GM04504 (cell line): ENCODE data around the gene RAB27A.
"Not testable (repeated sequence)": the region's sequence is repeated elsewhere in the genome, so short reads cannot be mapped to it uniquely, and the experiment has no call there.

Source experiments
- DNase-seq: peaks from one replicate; pipeline ENCODE4 v3.0.0-alpha.2; 2012; ENCODE audit warnings: low read depth

Gene RAB27A

DNA sequence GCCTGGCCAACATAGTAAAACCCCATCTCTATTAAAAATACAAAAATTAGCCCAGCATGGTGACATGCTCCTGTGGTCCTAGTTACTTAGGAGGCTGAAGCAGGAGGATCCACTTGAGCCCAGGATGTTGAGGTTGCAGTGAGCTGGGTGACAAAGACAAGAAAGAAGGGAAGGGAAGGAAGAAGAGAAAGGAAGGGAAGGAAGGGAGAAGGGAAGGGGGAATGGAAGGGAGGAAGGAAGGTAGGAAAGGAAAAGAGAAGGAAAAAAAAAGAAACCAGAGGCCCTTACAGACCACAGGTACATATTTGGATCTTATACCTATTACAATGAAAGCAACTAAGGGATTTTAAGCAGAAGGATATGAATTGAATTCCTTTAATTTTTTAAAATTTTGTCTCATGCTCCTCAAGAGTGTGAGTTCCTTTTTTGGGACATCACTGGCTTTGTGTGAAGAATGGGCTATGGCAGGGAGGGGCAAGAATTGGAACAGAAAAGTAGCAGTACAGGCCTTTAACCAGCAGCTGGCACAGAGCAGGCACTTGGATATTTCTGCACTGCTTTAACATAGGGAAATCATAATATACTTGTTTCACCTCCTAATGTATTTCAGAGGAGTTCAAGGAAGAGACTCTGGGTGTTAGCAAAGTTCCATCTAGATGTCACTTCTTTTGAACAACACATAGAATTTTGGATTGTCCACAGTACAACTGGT lies 7.9 kb downstream of the RAB27A start:
- no peak for DNase-seq

DNA sequence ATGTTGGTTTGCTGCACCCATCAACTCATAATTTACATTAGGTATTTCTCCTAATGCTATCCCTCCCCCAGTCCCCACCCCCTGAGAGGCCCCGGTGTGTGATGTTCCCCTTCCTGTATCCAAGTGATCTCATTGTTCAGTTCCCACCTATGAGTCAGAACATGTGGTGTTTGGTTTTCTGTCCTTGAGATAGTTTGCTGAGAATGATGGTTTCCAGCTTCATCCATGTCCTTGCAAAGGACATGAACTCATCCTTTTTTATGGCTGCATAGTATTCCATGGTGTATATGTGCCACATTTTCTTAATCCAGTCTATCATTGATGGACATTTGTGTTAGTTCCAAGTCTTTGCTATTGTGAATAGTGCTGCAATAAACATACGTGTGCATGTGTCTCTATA lies 9.0 kb downstream of the RAB27A start:
- DNase-seq: not testable (repeated sequence)

DNA sequence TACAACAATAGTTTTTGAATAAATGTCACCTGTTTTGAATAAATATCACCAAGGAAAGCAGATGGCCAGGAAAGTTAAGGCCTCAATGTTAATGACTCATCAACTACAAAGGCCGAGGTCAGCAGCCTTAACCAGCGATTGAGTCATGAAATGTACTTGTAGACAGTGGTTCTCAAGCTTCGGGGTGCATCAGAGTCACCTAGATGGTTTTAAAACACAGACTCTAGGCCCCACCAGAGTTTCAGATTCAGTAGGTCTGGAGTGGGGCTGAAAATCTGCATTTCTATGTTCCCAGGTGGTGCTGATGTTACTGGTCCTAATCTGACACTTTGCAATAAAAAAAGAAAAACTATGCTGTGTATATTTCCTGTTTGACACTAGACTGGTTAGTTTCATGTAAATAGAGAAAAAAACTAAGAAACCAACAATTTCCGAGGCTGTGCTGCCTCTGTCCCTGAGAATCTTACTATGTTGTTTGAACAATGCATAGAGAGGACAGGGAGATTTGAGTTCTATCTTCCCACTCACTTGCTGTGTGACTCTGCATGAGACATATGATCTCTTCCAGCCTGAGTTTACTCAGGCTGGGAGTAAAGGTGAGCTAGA lies 9.8 kb downstream of the RAB27A start:
- DNase-seq: peak; percentile 73

DNA sequence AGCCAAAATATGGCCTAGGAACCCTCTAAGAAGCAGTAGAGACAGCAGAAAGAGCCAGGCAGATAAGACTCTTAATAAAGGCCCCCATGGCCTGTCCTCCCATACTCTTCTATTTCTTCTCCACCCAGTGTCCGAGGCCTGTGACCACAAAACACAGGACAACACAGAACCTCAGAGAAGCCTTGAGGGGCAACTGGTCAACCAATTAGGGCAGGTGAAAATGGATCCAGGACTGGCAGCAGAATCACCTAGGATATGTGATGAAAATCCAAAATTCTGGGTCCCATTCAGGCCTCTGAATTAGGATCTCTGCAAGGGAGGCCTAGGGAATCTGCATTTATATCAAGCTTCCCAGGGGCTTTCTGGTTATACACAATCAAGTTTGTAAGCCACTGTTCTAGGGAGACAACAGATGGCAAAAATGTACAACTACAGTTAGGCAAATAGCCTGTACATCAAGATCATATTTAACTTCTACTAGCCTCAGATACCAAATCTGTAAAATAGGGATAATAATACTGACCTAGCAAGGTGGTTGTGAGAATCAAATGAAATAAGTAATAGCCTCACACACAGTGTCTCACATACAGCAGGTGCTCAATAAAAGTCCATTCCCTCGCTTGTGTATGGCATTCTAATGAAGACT lies 10.4 kb downstream of the RAB27A start:
- DNase-seq: no peak

DNA sequence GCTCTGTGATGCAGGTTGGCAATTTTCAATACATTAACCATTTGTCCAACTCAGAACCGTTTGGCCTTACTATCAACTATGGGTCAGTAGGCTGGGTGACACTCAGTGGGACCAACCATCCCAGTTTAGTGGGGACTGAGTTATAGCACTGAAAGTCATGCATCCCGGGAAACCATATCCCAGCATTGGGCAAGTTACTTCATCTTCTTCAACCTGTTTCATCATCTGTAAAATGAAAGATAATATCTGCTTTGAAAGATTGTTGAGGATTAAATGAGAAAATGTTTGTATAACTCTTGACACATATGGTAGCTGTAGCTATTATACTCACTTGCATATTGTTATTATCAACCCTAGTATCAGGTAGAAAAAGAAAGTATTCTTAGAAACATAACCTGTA lies 11.9 kb downstream of the RAB27A start:
- DNase-seq: no peak

DNA sequence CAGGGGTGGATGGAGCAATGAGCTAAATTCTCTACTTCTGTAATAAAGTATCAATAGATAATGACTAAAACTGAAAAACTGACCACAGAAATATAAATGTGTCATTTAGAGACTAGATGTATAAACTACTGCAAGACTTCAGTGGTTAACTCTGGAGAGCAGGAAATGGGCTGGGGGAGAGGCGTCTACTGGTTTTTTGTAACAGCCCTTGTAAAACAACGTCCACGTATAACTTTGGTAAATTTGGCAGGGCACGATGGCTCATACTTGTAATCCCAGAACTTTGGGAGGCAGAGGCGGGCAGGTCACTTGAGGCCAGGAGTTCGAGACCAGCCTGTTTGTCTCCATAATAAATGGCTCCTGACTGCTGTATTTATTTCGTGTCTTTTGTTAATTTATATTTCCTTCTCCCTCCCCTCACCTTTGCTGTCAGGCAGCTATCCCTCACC lies 12.5 kb downstream of the RAB27A start:
- no peak for DNase-seq

DNA sequence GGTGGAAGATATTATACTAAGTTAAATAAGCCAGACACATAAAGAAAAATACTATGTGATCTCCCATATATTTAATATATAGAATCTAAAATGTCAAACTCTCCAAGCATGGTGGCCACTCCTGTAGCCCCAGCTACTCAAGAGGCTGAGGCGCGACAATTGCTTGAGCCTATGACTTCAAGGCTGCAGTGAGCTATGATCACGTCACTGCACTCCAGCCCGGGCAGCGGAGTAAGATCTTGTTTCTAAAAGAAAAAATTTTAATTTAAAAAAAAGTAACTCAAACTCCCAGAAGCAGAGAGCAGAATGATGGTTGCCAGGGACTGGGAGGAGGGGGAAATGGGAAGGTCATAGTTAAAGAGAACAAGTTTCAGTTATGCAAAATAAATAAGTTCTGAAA lies 13.3 kb downstream of the RAB27A start:
- DNase-seq: no peak

DNA sequence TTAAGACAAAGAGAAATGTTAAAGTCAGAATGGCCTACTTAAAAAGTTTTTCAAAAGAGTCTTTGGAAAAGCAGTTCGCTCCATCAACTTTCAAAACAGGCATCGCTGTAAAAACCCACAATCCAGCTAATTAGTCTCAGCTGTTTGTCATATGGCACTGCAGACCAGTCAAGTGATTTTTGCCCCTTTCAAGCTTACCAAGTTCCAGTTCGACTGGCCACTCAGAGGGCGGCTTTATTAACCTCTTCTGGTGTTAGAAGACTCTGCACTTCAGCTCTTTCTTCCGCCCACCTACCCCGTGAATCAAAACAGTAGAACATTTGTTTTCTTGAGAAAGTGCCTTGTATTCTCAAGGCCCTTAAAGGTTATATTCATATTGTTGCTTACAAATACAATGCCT lies 19.3 kb downstream of the RAB27A start:
- no peak for DNase-seq

DNA sequence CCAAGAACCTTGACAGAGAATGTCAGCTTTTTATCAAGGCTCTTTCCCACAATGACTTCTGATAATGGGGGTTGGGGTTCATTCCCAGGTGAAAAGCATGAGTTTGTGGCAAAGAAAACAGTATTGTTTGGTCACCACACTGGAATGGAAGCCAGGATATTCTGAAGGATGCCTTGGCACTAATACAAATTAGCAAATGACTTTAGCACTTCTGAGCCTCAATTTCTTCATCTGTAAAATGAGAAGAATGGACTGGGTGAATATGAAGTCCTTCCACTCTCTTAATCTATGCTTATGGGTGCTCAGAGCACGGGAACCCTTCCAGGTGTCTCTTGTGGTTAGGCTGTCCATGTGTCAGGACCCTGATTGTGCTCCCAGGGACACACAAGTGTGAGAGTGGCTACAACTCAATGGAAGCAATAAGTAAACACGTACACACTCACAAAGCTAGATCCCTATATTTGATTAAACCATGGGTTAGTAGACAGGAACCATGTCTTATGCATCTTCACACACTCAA lies 21.4 kb downstream of the RAB27A start:
- no peak for DNase-seq

DNA sequence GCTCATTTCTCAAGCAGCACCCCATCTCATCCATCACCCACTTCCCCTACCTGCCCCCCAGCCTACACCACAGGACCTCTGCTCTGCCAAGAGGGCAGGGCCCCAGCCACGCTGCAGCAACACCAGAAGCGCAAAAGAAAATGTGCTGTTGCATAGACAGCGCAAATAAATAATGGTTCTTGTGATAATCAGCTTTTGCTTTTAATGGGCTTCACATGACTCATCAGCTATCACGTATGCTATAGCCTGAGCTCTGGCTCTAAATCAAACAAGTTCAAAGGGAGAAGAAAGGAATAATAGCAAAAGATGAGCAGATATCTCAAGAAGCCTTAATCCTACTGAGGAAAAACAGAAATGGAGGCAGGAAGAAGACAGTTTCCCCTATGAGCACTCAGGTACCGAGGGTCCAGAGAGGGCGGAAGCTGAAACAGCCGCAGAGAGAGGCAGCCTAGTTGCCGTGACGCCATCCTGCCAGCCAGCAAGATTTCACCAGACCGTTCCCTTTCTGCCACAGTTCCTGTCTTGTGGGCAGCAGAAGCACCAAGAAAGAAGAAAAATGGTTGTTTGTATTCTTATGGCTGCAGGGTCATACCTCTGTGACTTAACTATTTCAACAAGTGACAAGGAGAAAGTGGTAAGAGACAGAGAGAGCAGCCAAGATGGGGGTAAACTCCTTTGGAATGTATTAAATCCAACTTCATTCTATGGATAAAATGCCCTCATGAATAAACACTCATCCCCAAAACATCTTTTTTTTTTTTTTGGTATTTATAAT lies 22.0 kb downstream of the RAB27A start:
- DNase-seq: no peak

DNA sequence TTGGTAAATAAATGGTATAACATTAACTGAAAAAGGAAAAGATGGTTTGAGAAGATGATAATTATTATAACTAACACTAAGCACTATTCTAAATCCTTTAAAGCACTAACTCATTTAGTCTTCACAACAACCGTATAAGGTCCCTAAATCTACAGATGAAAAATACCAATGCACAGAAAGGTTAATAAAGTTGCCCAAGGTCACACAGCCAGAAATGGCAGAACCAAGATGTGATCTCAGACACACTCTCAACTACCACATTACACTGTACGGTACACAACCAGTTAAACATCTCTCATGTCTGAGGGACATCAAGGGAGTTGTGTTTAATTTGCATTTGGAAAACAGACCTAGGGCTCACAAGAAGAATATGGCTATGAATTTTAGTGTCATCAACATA lies 23.1 kb downstream of the RAB27A start:
- no peak for DNase-seq

DNA sequence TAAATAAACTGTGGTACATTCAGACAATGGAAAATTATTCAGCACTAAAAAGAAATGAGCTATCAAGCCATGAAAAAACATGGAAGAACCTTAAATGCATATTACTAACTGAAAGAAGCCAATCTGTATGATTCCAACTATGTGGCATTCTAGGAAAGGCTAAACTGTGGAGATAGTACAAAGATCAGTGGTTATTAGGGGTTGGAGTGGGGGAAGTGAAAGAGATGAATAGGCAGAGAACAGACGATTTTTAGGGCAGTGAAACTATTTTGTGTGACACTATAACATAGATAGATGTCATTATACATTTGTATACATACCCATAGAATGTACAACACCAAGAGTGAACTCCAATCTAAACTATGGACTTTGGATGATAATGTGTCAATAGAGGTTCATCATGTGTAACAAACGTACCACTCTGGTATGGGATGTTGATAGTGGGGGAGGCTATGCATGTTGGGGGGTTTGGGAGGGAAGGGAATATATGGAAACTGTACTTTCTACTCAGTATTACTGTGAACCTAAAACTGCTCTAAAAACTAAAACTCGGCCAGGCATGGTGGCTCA lies 29.0 kb downstream of the RAB27A start:
- no peak for DNase-seq

DNA sequence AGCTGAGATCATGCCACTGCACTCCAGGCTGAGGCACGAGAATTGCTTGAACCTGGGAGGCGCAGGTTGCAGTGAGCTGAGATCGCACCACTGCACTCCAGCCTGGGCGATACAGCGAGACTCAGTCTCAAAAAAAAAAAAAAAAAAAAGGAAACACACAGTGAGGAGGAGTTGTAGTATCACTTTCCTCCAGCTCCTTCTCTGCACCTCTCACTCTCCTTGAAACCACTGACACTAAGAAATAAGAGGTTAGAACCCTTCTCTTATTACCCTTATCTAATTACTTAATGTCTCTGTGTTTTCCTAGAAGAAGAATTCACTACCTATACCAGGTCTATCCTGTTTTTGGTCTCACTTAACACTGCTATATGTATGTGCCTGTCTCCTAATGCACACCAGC lies 31.7 kb downstream of the RAB27A start:
- no peak for DNase-seq

DNA sequence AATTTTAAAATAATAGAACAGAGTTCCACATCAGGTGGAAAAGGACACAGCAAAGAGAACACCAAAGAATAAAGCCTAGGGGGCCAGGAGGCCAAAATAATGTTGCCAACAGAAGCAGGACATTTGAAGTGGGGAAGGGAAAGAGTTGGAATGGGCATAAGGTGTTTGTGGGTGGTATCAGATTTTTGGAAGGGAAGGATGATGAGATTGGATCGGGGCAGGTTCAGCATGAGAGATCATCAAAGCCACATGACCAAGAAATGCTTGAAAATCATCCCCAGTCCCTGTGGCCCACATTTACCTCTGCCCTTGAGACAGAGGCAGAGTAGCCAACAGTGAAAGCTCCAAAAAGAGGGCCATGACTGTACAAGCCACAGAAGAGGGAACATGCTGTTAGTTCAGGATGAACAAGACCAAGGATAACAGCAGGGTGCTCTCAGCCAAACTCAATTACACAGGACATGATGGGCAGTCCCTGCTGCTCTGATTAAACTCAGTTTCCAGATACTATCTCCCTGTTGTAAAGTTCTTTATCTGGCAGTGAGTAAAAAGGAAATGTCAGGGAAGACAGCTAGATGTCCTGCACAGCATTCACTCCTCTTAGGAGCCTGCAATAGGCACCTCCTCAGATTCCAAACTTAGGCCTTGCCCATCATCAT lies 32.5 kb downstream of the RAB27A start:
- DNase-seq: no peak

DNA sequence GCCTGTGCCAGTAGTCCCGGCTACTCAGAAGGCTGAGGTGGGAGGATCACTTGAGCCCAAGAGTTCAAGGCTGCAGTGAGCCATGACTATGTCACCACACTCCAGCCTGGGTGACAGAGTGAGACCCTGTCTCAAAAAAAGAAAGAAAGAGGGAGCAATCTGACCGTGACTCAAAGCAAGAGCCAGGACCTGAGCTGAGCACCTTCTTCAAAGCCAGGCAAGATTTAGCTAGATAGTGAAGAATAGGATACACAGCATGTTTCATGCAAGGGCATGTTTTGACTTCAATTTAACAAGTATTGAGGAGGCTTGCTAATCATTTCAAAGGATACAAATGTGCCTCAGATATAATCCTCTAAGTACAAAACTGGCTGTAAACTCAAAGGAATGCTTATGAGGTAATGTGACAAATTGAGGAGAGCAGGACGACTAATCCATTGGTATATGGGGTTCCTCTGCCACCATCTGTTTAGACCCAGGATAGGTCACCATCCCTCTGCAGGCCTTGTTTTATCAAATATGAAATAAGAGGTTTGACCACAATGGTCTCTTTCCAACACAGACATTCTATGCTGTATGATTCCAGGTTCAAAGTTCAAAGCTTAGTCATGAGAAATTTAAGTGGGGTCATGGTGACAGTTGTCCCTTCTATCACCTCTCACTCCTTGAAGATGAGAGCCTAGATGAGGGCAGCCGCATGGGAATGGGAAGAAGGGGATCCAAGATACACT lies 33.2 kb downstream of the RAB27A start:
- no peak for DNase-seq

DNA sequence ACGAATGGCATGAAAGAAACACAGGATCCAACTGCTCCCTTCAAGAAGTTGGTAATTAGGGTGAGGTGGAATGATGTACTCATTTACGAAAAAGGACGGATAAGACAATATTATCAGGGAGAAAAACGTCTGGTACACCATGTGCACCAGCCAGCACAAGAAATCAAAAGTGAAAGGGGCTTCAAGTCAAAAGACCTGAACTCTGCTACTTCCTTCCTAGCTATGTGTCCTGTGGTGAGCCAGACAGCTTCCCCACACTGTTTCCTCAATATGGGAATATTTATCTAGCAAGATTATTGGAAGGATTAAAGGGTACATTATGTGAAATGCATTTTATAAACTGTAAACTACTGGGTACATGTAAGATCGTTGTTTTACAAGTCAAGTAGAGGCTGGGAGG lies 33.9 kb downstream of the RAB27A start:
- DNase-seq: no peak

DNA sequence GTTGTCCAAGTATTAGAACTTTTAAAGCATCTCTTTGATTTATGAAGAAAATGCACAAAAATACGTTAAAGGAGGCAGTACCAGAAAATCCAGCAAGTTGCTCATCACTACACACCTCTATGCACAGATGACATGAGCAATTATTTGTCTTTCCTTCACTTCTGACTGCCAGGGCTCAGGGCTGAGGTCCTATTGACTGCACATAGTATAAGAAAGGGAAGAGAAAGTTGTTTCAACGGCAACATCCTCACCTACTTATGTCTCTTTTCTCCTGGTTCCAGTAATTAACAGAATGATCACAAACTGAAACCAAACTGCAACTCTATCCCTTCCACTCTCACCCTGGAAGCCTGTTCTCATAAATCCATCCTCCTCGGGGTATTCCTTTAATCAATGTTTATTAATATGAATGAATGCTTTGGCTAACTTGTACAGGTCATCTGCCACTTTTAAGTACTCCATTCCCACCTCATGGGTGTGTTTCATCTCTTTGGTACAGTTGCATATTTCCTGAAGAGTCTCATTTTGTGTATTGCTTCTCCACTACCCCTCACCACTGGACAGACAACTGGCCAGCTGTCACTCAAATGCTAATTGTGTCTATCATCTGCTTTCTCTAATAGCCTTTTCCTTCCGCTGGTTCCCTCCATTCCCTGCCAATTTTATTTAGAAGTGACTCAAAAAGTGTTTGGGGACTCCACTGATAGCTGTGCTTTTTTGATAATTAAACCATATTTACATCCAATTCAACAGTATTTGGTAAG lies 34.5 kb downstream of the RAB27A start:
- no peak for DNase-seq

DNA sequence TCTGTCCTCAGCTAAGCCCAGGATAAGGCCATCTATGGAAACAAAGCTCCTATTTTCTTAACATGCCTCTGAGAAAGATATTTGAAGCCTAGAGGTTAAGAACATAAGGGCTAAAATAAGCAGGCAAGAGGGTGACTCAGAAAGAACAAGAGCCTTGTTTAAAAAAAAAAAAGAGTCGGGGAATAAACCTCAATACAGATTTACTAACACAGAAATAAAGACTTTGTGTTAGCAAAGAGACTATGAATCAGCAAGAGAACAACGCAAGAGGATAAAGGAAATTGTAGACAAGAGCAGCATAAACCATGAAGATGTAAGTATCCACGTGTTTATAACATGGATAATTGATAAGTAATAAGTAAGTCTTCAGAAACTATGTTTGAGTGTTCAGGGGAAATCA lies 36.0 kb downstream of the RAB27A start:
- no peak for DNase-seq

DNA sequence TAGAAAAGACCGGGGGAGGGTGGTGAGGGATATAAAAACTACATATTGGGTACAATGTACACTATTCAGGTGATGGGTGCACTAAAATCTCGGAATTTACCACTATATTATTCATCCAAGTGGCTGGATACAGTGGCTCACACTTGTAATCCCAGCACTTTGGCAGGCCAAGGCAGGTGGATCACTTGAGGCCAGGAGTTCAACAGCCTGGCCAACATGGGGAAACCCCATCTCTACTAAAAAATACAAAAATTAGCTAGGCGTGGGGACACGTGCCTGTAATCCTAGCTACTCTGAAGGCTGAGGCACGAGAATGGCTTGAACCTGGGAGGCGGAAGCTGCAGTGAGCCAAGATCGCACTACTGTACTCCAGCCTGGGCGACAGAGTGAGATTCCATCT lies 37.4 kb downstream of the RAB27A start:
- not testable (repeated sequence) for DNase-seq

DNA sequence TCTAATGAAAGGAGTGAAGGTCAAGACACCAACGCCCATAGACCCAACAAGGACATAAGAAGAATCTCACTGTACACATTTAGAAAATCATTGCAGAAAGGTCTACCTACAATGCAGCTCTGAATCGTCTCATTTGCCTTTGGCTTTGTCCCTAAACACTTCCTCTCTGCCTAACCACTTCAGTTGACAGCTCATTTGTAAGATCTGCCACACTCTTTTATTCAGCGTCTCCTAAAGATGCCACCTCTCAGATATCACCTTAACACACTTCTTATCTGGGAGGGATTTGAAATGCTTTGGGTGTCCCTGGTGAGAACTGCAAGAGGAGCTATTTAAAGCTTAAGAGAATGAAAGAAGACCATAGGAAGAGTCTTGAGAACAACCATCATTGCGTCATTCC lies 38.7 kb downstream of the RAB27A start:
- no peak for DNase-seq
